ENCODE results near the gene ANO3.

DNA sequence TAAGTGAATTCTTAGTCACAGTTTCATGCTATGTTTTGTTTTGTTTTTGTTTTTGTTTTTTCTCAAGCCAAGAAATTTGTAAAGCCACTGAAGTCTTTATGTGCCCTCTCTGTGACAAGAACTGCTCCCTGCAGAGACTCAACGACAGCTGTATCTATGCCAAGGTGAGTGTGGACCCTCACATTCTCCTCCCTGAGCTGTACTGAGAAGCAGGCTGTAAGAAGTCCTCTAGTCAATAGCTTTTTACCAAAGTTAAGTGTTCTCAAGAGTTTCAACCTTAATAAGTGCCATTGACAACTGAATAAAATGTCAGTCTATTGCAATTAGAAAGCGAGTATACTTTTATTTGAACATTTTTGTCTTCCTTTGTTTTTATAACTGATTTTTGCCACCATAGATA lies 221.3 kb downstream of the ANO3 start:
- TF ChIP-seq, protein P1, sequence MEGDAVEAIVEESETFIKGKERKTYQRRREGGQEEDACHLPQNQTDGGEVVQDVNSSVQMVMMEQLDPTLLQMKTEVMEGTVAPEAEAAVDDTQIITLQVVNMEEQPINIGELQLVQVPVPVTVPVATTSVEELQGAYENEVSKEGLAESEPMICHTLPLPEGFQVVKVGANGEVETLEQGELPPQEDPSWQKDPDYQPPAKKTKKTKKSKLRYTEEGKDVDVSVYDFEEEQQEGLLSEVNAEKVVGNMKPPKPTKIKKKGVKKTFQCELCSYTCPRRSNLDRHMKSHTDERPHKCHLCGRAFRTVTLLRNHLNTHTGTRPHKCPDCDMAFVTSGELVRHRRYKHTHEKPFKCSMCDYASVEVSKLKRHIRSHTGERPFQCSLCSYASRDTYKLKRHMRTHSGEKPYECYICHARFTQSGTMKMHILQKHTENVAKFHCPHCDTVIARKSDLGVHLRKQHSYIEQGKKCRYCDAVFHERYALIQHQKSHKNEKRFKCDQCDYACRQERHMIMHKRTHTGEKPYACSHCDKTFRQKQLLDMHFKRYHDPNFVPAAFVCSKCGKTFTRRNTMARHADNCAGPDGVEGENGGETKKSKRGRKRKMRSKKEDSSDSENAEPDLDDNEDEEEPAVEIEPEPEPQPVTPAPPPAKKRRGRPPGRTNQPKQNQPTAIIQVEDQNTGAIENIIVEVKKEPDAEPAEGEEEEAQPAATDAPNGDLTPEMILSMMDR (conservative IDR thresholded peaks at IDR 0.05; ENCODE audit: low read length) = no peak
- no peak for TF ChIP-seq EZH2phosphoT487 (IDR thresholded peaks at IDR 0.05; ENCODE audit: borderline replicate concordance)
